GM10847 (cell line): ENCODE measurements around the gene PPOX.

ENCODE experiments used
- POLR2A ChIP-seq: IDR thresholded peaks from 2 replicates; pipeline ENCODE4 v1.6.1; 2011; ENCODE audit not compliant: insufficient read length; ENCODE audit errors: extremely low read depth

PPOX gene

GRCh38 chr1:161138431-161138830 is 27.8 kb upstream of the PPOX start:
- no peak for TF ChIP-seq POLR2A

GRCh38 chr1:161139766-161140165 is 26.5 kb upstream of the PPOX start:
- TF ChIP-seq POLR2A, result no peak

- no peak for TF ChIP-seq POLR2A
Observed at GRCh38 chr1:161140755-161141400, 25.3 kb upstream of the PPOX start.

GRCh38 chr1:161145832-161146231 is 20.4 kb upstream of the PPOX start:
- TF ChIP-seq POLR2A, result no peak

- no peak for TF ChIP-seq POLR2A
Observed at GRCh38 chr1:161153176-161153575, 13.1 kb upstream of the PPOX start.

- TF ChIP-seq POLR2A, result peak; percentile 83
Observed at GRCh38 chr1:161153682-161154337, 12.4 kb upstream of the PPOX start, which contains the start of gene UFC1. Gene UFC1, plus strand, starts transcription at chr1:161153978. Its CDS starts 20 bp downstream, at chr1:161153998.

GRCh38 chr1:161157867-161158266 is 8.4 kb upstream of the PPOX start:
- TF ChIP-seq POLR2A, result no peak

- no peak for TF ChIP-seq POLR2A
Observed at GRCh38 chr1:161158316-161159010, 7.8 kb upstream of the PPOX start.

- TF ChIP-seq POLR2A, result peak; percentile 68
Observed at GRCh38 chr1:161159087-161159912, 6.9 kb upstream of the PPOX start, which contains the start of gene USP21. Gene USP21, plus strand, starts transcription at chr1:161159500. Its CDS starts 1,141 bp downstream, at chr1:161160641.

GRCh38 chr1:161159913-161160243 is 6.3 kb upstream of the PPOX start:
- TF ChIP-seq POLR2A, result no peak

- TF ChIP-seq POLR2A, result no peak
Observed at GRCh38 chr1:161160671-161161145, 5.5 kb upstream of the PPOX start.

- TF ChIP-seq POLR2A, result no peak
Observed at GRCh38 chr1:161161652-161162051, 4.6 kb upstream of the PPOX start.

- no peak for TF ChIP-seq POLR2A
Observed at GRCh38 chr1:161162052-161162451, 4.2 kb upstream of the PPOX start.

GRCh38 chr1:161162806-161163205 is 3.4 kb upstream of the PPOX start:
- TF ChIP-seq POLR2A, result no peak

- no peak for TF ChIP-seq POLR2A
Observed at GRCh38 chr1:161163793-161164192, 2.4 kb upstream of the PPOX start.
